Peyer's patch (tissue), 4 donors: ENCODE measurements around the gene TNS3.

Source experiments
- POLR2A ChIP-seq, 2 donors: fragments of 450-650 bp; IDR thresholded peaks; one replicate each; pipeline ENCODE4 v1.5.1; 2017; ENCODE audit warnings: antibody characterized with exemption in 2 of 2, mild to moderate bottlenecking in 2 of 2, moderate library complexity in 2 of 2
- TF ChIP-seq, protein P1 (sequence below), 6 experiments: fragments of 450-650 bp in 4 of 6; fragments of 200-600 bp in 2 of 6; sonication (generic) in 1 of 6; IDR thresholded peaks; one replicate each; pipeline ENCODE4 v1.5.1; 2017 to 2019; ENCODE audit warnings: antibody characterized with exemption in 6 of 6, mild to moderate bottlenecking in 3 of 6, moderate library complexity in 1 of 6

DNA sequence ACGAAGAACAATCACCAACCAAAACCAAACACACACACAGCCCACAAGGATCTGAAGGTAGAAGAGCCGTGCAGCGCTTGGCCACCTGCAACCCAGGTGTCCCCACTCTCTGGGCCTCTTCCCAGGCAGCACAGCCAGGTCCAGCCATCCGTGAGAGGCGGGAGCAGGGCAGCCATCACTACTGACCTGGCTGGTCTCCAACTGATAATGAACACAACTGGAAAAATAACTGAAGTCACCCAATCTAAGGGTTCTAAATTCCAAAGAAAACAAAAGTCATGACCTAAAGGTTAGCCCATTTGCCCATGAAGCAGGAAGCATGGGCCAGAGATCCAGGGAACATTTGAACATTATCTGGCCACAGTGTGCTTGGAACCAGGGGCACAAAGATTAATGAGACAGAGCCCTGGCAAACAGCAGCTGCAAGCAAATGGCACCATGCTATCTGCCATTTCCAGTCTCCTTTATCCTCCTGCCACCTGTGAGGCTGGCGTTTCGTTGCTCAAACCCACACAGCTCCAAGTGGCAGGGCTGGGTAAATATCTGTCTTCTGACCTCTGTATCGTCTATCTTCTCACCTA lies 207.9 kb downstream of the TNS3 start:
- TF ChIP-seq, protein P1, sequence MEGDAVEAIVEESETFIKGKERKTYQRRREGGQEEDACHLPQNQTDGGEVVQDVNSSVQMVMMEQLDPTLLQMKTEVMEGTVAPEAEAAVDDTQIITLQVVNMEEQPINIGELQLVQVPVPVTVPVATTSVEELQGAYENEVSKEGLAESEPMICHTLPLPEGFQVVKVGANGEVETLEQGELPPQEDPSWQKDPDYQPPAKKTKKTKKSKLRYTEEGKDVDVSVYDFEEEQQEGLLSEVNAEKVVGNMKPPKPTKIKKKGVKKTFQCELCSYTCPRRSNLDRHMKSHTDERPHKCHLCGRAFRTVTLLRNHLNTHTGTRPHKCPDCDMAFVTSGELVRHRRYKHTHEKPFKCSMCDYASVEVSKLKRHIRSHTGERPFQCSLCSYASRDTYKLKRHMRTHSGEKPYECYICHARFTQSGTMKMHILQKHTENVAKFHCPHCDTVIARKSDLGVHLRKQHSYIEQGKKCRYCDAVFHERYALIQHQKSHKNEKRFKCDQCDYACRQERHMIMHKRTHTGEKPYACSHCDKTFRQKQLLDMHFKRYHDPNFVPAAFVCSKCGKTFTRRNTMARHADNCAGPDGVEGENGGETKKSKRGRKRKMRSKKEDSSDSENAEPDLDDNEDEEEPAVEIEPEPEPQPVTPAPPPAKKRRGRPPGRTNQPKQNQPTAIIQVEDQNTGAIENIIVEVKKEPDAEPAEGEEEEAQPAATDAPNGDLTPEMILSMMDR (IDR thresholded peaks at IDR 0.05) = no peak
- TF ChIP-seq POLR2A (IDR thresholded peaks at IDR 0.05) = no peak
